Measurements from ENCODE around the gene MPRIP.

The MPRIP gene

DNA sequence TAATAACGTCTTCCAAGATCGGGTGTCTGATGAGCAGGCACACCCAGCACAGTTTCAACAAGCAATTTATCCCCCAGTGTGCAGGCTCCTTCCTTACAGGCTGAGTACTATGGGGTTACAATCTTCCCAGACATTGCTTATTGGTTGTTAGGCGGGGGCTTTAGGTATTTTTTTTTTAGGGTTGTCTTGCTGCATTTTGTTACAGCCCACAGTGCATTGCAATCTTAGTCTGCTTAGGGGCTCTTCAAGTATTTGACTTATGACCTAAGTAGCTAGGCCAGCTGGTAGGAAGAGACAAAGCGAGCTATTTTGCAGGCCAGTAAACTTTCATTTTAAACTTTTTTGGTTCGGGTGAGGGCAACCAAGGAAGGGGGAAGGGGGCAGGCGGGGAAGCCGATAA, 158.1 kb downstream of the MPRIP start:
- DNase-seq, result no peak

DNA sequence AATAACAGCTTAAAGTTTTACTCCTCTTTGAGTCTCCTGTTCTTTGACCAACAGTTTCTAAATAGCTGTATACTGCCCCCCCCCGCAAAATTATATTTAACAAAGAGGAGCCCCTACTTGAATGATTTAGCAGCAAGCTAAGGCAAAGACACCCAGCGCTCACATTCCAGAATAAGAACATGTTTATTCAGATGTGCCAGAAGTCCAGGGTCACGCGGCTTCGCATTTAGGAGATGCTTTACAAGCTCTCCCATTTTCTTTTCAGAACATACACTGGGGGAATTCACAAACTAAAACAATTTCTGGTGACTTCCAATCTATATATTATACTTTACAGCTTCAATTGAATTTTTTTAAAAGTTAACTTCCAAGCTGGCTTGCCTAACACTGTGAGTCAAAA, 158.6 kb downstream of the MPRIP start:
- DNase-seq, result no peak

DNA sequence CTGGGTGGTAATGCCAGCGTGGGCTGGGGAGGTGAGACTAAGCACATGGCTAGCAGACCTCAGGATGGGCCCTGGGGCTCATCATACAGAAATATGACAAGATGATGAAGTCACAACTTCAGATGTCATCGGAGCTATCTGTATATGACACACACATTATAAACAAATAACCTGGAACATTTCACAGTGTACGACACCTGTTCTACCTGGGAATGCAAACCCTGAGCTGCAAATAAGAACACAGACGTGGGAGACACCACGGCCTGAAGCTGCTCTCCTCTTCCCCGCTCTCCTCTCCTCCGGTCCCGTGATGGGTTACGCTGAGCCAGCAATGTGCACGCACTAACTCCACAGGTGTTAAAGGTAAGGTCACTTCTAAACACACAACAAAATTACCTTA, 159.0 kb downstream of the MPRIP start:
- no peak for DNase-seq

DNA sequence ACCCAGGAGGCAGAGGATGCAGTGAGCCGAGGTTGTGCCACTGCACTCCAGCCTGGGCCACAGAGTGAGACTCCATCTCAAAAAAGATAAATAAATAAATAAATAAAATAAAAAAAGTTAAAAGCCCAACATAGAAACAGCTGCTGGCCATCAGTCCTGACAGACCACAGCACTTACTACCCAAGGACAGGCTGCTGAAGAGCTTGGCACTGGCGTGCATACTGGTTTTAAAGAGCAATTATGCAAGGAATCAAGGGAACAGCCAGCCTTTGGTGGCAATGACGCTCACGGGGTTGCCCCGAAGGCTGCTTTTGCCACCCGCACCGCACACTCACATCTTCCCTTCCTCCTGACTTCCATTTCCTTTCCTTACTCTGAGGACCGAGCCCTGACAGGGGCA, 159.7 kb downstream of the MPRIP start:
- DNase-seq, result no peak

DNA sequence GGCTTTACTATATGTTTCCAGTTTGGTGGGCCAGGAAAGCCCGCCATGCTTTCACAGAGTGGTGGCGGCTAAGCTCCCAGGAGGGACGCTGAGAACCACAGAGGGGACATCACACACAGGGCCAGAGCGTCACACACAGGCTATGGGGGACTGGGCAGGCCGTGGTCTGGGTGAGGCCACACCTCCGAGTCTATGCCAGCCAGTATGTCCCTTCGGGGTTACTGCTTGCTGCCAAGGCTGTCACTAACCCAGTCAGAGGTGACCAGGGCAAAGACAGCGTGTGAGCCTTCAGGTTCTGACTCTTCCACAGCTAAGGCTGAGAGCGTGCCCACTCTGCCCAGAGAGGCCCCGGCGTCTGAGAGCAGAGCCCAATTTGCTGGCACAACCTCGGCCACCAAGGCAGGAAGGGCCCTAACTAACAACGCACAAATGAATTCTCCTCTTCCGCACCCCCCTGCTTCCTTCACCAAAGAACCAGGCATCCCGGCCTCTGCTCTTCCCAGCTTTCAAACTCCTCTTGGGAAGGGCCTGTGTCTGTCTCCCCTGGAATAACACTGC, 161.0 kb downstream of the MPRIP start:
- no peak for DNase-seq

DNA sequence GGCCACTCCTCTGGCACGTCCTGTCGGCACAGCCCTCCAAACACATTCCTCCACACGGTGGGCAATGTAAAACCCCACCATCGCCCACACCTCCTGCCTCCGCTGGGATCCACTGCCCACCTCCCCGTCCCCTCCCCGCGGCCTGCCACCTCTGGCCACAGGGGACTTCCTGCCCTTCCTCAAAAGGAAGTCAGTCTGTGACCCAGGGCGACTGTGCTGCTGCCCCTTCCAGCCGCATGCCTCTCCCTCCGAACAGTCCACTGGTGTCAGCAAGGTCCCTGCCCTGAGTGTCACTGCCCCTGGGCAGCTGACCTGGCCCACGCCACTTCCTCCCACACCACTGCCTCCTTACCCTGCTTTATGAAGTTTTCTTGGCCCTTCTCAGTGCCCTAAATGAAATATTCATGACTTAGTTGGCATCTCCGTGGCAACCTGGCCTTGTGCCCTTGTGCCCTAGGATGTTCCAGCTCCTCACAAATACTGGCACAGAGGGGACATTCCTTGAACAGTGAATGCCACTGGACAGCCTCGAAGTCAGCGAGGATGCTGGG, 161.9 kb downstream of the MPRIP start:
- no peak for DNase-seq

DNA sequence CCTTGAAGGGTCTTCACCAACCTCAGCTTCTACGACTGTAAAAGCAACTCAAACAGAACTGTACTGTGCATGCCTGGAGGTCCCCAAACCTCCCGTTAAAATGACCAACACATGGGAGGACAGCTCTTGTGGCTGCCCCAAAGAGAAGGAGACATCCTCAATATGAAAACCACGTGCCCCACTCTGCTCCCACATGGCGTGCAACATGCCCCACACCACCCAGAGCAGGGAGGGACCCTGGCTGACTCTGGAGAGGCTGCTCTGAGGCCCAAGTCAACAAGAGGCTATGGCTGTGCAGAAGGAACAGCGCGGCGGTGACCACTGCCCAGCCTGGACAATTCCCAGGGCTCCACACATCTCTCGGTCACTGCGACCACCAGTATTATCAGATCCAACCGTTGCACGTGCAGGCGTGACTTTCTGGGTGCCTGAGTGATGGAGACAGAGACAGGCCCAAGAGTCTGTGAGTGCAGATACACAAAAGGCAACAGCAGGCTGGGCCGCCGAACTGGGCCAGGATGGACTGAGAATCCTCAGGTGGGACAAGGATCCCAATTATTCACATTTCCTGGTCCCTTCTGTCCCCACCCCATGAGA, 162.5 kb downstream of the MPRIP start:
- no peak for DNase-seq

DNA sequence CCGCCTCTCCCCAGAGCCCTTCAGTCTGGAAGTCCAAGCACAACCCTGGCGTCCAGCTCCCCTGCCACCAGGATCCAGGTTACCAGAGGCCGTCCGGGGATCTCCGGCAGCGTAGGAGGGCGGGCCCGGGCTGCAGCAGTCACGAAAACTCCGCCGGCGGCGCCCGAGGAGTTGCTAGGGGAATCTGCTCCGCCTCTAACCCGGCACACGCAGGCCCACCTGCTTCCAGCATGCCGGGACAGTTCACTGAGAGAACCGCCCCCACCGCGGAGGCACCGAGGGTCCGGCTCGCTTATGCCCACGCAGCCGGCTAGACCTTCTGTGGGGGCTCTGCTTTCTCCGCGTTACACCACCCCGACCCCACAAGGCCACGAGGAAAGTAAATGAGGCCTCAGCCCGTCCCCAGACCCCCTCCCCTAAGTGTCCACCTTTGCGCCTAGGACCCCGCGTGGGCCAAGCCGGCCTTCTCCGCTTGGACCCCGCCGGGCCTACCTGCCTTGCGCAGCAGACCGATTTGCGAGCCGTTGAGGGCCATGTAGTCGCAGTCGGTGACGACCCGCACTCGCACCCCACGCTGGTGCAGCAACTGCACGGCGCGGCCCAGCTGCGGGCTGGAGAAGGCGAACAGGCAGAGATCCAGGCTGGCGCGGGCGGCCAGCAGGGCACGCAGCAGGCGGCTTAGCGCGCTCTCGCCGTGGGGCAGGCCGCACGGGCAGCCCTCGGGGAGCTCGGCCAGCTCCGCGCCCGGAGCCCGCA, 163.3 kb downstream of the MPRIP start:
- no peak for DNase-seq

DNA sequence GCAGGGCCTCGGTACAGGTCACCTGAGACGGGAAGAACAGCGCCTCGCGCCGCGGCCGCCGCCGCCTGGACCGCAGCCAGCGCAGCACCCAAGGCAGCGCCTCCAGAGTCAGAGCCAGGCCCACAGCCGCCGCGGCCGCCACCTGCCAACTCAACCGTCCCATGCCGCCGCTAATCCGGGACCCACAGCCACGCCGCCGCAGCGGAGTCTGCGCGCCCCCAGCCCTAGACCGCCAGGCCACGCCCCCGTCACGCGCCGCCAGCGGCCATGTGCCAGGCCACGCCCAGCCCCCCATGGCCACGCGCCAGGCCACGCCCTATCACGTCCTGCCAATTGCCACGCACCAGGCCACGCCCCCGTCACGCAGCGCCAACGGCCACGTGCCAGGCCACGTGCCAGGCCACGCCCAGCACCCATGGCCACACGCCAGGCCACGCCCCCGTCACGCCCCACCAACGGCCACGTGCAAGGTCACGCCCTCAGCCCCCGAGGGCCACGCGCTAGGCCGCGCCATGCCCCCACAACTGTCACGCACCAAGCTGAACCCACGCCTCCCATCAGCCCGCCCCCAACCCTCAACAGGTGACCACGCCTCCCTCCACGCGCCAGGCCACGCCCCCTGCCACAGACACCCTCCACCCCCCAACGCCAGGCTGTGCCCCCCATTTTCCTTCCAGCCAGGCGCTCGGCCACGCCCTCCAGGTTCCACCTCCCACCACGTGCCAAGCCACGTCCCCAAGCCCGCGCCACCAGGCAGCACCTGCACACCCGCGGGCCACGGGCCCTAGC, 164.1 kb downstream of the MPRIP start, which contains the start of gene PLD6:
Gene PLD6 (minus strand): TSS at position 210 of the 789 bp plus-strand sequence. CDS start 47 bp downstream, at position 163.
- peak; percentile 81 for DNase-seq

DNA sequence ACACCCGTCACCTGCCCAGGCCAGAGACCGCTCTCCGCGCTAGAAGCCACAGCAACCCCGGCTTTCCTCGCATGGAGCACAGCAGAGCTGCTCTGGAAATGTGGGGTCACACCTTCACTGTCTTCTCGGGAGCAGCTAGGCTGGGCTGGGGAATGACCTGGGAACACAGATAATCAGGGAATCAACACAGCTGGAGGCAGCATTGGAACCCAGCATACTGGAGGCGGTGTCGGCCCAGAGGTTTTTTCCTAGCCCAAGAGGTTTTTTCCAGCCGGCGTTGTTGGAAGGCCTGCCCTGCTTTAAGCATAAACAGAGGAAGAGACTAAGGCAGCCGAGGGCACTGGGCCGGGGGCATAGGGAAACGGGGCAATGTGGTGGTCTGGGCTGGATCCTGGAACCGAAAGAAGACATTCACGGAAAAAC, 164.7 kb downstream of the MPRIP start:
- no peak for DNase-seq

DNA sequence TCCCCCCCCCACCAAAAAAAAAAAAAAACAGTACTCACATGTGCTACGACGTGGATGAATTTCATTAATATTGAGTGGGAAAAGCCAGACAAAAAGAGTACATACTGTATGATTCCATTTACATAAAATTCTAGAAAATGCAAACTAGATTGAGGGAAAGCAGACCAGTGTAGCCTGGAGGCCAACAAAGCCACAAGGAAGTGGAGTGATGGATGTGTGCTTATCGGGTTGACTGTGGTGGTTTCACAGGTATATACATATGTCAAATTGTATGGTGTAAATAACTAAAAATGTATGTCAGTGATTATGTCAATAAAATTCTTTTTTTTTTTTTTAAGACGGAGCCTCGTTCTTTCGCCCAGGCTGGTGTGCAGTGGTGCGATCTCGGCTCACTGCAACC, 165.7 kb downstream of the MPRIP start:
- no peak for DNase-seq

DNA sequence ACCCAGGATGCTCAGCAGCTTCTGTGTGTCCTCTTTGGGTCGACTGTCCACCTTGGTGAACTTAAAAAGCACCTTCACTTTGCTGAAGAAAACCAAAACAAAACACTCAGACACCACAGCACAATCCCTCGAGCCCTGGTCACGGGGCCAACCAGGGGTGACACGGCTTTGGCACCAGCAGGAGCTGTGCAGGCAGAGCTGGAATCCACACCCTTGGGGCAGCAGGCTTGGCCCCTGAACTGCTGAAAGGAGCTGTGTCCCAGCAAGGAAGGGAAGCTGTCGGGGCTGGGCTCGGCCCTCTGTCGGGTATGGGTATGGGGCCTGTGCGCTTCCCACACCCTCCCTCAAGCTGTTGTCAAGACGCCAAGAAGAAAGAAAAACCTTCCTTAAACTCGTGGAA, 171.5 kb downstream of the MPRIP start:
- DNase-seq, result no peak

DNA sequence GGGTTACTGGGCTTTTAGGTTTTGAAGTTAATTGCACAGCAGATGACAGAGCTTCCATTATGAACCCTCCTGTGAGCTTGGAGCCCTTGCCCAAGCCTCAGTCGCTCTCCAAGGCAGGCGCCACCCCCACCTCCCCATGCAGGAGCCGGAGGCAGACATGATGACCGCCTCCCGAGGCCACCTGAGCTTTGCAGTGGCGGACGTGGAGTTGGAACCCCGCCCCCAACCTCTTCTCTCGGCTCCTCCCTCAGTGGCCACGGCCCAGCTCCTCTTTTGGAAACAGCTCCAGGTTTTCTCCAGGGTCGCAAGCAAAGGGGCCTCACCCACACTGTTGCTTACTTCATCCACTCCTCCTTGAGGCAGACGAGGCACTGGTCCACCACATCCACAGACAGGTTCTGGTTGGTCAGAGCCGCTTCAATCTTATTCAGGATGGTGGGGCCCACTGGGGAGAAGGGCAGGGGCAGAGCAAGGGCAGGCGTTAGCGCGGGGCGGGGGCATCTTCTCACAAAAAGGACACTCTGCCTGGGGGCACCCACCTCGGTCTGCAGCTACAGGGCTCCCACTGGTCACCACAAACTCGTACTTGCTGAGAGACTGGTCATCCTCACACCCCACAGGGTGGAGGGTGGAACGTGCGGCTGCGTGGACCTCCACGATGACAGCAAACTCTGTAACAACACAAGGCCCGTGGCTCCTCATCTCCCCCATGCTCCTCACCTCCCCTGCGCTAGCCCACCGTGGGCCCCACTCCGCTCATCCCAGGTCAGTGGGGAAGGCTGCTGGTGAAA, 172.6 kb downstream of the MPRIP start:
- DNase-seq, result no peak

DNA sequence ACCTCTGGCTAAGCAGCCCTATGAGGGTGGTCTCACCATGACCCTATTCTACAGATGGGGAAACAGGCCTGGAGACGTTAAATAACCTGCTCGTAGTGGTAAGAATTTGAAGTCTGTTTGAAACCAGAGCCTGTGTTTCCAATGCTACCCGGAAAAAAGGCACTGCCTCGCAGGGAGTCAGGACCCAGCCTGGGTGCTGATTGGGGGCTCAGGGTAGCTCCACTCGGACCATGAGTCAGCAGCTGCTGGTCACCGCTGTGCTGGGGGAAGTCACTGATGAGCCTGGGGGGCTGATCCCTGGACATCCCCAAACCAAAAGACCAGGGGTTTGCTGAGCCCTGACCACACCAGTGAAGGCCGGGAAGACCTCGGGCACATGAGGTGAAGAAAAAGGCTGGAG, 173.3 kb downstream of the MPRIP start:
- DNase-seq, result no peak

DNA sequence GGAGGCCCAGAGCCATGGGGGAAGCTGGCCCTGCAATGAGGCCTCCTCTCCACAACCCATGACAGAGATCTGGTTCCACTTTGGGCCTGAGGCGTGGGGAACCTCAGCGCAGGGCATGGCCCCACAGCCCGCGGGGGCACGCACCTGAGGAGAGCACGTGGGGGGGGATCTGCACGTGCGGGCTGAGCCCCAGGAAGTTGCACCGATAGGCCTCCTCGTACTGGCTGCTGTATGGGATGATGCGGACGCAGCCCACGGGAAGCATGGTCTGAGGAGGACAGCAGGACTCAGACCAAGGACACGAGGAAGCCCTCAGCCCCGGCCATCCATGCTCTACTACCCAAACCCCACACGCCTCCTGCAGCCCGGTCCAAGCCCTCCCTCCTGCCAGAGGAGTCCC, 174.0 kb downstream of the MPRIP start:
- no peak for DNase-seq

DNA sequence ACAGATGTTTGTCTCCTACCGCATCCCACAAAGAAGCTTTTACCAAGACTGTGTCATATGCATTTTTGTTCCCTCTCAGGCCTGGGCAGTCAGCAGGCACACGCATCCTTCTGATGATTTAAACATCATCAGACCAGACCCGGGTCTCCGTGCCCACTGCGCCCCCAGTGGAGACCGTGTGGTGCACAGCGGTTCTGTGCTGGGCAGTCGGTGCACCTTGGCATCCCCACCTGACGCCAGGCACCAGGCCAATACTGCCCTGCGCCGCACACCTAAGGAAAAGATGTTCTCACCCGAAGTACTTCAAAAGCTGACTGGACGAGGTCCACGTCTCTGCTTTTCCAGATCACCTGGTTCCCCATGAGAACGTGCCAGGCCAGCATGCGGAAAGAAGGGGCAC, 174.5 kb downstream of the MPRIP start:
- DNase-seq, result no peak

DNA sequence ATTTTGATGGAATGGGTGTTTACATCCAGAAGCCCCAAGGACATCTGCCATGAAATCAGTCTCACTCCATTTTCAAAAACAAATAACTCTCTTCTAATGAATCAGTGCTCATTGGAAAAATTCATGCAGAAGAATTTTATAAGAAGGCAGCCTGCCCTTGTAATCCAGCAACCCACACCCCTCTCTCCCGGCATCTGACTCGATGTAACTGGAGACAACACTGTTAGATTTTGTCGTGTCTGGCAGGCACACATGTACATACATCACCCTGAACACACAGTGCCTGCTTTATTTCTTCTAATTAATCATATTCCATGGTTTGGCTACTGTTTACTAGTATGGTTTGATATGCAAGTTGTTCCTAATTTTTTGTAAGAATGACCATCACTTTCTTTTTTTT, 175.7 kb downstream of the MPRIP start:
- no peak for DNase-seq

DNA sequence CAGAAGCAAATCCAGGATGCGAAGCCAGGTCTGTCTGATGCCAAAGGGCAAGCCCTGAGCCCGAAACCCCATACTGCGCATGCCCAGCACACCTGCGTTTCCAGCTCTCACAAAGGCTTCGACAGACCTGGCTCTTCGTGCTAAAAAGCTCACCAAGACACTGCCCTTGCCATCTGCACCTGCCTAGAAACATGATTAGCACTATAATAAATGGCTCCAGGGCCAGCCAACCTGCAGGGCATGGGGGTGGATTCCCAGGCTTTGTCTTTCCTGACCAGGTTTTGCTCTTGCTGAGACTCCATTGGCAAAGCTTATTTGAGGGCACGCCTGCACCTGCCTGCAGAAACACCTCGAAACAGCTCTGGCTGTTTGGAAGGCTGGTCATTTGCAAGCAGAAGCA, 178.3 kb downstream of the MPRIP start:
- DNase-seq, result no peak

DNA sequence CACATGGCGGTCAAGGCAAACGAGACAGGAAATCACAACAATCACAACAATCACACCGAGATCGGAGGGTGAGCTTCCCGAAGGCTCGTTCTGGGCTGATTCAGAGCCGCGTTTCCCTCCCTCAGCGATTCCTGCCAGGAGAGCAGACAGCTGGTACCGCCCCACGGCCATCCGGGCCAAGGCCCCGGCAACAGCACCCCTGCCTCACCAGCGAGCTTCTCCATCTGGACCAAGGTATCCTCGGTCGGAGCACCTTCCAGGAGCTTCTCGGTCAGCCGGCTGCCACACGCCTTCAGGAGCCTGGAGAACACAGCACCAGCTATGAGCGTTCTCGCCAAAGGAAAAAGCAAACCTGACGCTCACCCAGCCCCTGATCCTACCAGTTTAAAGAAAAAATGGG, 179.1 kb downstream of the MPRIP start:
- no peak for DNase-seq

DNA sequence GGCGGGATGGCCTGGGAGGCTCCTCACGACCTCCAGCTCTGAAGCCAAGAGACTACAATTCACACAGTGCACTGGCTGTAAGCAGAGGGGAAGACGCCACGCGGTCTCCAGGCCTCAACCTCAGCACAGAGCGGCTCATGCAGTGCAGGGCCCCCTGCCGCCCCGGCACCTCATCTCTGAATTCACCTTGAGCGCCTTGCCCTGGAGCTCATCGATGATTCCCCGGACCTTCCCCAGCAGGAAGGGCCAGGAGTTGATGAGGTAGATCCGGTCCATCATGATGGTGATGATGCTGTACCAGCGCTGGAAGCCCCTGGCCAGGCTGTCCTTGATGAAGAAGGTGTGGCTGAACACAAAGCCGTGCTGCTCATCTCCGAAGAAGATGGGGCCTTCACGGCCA, 181.5 kb downstream of the MPRIP start:
- no peak for DNase-seq

DNA sequence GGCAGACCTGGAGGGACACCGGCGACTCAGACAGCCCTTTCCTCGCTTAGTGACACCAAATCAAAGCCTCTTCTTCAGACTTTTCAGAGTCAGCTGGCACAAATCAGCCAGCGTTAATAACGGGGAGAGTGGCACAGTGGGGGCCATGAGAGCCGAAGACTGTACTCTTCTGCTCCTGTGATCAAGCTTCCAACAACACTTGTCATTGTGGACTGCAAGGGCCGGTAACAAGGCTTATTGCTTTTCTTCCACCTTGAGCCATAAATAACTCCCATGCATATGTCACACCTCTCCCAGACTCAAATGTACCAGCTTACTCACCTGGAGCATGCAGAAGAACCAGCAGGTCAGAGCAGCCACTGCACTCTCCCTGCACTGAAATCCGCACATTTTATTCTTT, 181.9 kb downstream of the MPRIP start:
- no peak for DNase-seq

DNA sequence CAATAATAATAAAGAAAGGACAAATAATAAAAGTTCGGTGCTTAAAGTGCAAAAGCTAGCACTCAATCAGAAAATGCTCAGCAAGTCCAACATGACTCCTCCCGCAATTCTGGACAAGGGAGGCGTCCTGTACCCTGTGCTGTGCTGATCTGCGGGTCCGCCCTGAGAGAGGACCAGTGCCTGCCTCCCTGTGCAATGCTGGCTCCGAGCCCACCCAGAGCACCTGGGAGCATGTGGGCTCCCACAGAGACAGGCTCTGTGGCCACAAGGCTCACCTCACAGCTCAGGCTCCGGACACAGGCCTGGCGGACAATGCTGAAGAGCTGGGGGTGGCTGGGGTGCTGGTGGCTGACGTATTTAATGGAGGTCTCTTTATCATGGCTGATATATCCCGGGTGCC, 183.6 kb downstream of the MPRIP start:
- DNase-seq, result no peak

All from NK-92 treated with Interleukin-12 subunit alpha and Interleukin-12 subunit beta, amount 100 ng/mL, for 24 hours (cell line).